Measurements from ENCODE around the gene NTMT2. TPM values are rescaled to one million over a fixed set of nuclear protein-coding genes. Genes with fewer than 3 reads are reported as not detected.

Gene NTMT2
- total RNA-seq, 1 experiment from 2014 or later = not detected

- ATAC-seq = no peak
- Histone ChIP-seq H3K9me3 (ENCODE audit: control insufficient read depth, insufficient read depth, low read depth, low read length) (no peaks in the 10 kb centered on the region), H3K36me3 (ENCODE audit: control insufficient read depth, insufficient read depth, low read length) (no peaks in the 10 kb centered on the region), H3K27ac (ENCODE audit: low read length) (no peak overlapping the region), H3K4me3 (ENCODE audit: low read depth in 2 of 2, low read length in 2 of 2) (no peak overlapping the region), H3K4me1 (ENCODE audit: control insufficient read depth, insufficient read depth, low read length) (no peaks in the 10 kb centered on the region), H3K27me3 (ENCODE audit: control insufficient read depth, insufficient read depth, low read length) (no peaks in the 10 kb centered on the region)
- POLR2A ChIA-PET = interaction anchor here (0.7 kb wide), 1 partner anchor 102 kb away, joined by 4 read pairs; no protein-coding TSS in a partner anchor
- CTCF ChIA-PET = no interaction called here
- DNase-seq (ENCODE audit: low read depth, low spot score) = no peak
- peak; percentile 24; the same call in 1 of the 2 replicates for TF ChIP-seq TCF7L2 (IDR thresholded peaks at IDR 0.05; ENCODE audit: low read depth, low read length)
- TF ChIP-seq, protein P1, sequence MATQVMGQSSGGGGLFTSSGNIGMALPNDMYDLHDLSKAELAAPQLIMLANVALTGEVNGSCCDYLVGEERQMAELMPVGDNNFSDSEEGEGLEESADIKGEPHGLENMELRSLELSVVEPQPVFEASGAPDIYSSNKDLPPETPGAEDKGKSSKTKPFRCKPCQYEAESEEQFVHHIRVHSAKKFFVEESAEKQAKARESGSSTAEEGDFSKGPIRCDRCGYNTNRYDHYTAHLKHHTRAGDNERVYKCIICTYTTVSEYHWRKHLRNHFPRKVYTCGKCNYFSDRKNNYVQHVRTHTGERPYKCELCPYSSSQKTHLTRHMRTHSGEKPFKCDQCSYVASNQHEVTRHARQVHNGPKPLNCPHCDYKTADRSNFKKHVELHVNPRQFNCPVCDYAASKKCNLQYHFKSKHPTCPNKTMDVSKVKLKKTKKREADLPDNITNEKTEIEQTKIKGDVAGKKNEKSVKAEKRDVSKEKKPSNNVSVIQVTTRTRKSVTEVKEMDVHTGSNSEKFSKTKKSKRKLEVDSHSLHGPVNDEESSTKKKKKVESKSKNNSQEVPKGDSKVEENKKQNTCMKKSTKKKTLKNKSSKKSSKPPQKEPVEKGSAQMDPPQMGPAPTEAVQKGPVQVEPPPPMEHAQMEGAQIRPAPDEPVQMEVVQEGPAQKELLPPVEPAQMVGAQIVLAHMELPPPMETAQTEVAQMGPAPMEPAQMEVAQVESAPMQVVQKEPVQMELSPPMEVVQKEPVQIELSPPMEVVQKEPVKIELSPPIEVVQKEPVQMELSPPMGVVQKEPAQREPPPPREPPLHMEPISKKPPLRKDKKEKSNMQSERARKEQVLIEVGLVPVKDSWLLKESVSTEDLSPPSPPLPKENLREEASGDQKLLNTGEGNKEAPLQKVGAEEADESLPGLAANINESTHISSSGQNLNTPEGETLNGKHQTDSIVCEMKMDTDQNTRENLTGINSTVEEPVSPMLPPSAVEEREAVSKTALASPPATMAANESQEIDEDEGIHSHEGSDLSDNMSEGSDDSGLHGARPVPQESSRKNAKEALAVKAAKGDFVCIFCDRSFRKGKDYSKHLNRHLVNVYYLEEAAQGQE (IDR thresholded peaks at IDR 0.05; ENCODE audit: insufficient read depth in 1 of 2, low read depth in 2 of 2, low read length in 1 of 2) = no peak
- intact Hi-C loops (cut with micrococcal nuclease; ENCODE audit: unreplicated experiment) (no loop called here), in situ Hi-C loops (cut with HindIII; ENCODE audit: low pct_unique_long_range_greater_than_20kb, low sequenced_read_pairs) (no loop called here)
- BruUV-seq (replicated peaks) = no TSS peak
Measured at GRCh38 chr1:170175484-170175883, 29.7 kb downstream of the NTMT2 start.

- TF ChIP-seq, protein P1 (IDR thresholded peaks at IDR 0.05; ENCODE audit: insufficient read depth in 1 of 2, low read depth in 2 of 2, low read length in 1 of 2) = no peak
- no peak for TF ChIP-seq TCF7L2 (IDR thresholded peaks at IDR 0.05; ENCODE audit: low read depth, low read length)
- no peak for TF ChIP-seq SIN3A (IDR thresholded peaks at IDR 0.05; ENCODE audit: borderline replicate concordance, insufficient read depth, low read depth, low read length)
- no peak for TF ChIP-seq POLR2AphosphoS5 (IDR thresholded peaks at IDR 0.05; ENCODE audit: low read depth, low read length)
- no peak for TF ChIP-seq CTCF (IDR thresholded peaks at IDR 0.05)
Measured at GRCh38 chr1:170176772-170177171, 31.0 kb downstream of the NTMT2 start.

More at GRCh38 chr1:170176772-170177171, 31.0 kb downstream of the NTMT2 start:
- intact Hi-C loops (cut with micrococcal nuclease; ENCODE audit: unreplicated experiment) = no loop called here
- ATAC-seq = no peak
- no peaks in the 10 kb centered on the region for H3K36me3 ChIP-seq (ENCODE audit: control insufficient read depth, insufficient read depth, low read length)
- in situ Hi-C loops (cut with HindIII; ENCODE audit: low pct_unique_long_range_greater_than_20kb, low sequenced_read_pairs) = no loop called here
- H3K27ac ChIP-seq (ENCODE audit: low read length) = no peak overlapping the region
- ChIA-PET POLR2A (interaction anchor here (0.6 kb wide), 1 partner anchor 8 kb away, joined by 3 read pairs; no protein-coding TSS in a partner anchor), CTCF (no interaction called here)
- H3K27me3 ChIP-seq (ENCODE audit: control insufficient read depth, insufficient read depth, low read length) = no peaks in the 10 kb centered on the region
- no peaks in the 10 kb centered on the region for H3K9me3 ChIP-seq (ENCODE audit: control insufficient read depth, insufficient read depth, low read depth, low read length)
- no peak overlapping the region for H3K4me3 ChIP-seq (ENCODE audit: low read depth in 2 of 2, low read length in 2 of 2)
- H3K4me1 ChIP-seq (ENCODE audit: control insufficient read depth, insufficient read depth, low read length) = no peaks in the 10 kb centered on the region
- BruUV-seq (replicated peaks) = no TSS peak
- no peak for DNase-seq (ENCODE audit: low read depth, low spot score)

Measured in Panc1 (cell line).